Measurements from ENCODE around the gene ZMYND12.

DNA sequence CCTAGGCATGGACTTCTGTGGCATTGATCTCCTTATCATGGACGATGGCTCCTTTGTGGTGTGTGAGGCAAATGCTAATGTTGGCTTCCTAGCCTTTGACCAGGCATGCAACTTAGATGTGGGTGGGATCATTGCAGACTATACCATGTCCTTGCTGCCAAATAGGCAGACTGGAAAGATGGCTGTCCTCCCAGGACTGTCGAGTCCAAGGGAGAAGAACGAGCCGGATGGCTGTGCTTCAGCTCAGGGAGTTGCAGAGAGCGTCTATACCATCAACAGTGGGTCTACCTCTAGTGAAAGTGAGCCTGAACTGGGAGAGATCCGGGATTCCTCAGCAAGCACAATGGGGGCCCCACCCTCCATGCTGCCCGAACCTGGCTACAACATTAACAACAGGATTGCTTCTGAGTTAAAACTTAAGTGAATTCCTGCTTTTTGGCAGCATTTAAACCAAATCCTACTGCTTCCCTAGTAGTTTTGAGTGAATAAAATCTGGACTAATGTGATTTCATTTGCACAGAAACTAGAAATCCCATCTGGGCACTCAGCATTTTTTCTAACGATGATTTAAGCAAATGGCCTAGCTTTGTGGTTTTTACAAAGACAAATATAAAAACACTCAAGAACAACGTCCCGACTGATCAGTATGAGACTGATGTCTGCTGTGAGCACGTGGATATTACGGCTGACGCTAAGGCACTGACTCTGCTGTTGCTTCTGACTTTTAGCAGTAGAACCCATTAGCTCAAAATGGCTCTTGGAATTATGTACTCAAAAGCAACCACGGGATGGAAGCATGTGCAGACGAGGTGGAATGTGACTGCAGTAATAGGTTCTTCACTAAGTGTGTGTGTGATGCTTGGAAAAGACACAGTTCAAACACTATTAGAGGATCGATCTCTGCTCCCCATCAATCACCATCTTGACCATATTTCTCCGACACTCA is 41.0 kb downstream of the ZMYND12 start:
- TF ChIP-seq, protein P1, sequence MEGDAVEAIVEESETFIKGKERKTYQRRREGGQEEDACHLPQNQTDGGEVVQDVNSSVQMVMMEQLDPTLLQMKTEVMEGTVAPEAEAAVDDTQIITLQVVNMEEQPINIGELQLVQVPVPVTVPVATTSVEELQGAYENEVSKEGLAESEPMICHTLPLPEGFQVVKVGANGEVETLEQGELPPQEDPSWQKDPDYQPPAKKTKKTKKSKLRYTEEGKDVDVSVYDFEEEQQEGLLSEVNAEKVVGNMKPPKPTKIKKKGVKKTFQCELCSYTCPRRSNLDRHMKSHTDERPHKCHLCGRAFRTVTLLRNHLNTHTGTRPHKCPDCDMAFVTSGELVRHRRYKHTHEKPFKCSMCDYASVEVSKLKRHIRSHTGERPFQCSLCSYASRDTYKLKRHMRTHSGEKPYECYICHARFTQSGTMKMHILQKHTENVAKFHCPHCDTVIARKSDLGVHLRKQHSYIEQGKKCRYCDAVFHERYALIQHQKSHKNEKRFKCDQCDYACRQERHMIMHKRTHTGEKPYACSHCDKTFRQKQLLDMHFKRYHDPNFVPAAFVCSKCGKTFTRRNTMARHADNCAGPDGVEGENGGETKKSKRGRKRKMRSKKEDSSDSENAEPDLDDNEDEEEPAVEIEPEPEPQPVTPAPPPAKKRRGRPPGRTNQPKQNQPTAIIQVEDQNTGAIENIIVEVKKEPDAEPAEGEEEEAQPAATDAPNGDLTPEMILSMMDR (IDR thresholded peaks at IDR 0.05 in 8 of 11, conservative IDR thresholded peaks at IDR 0.05 in 3 of 11): no peak
- TF ChIP-seq POLR2AphosphoS5 (IDR thresholded peaks at IDR 0.05): no peak

Measured in spleen (tissue), 7 donors.